Neuronal stem cell (in vitro differentiated cells): Measurements from ENCODE around the gene CLEC11A.

Experiments
- DNase-seq: peaks from one replicate; pipeline ENCODE4 v3.0.0-alpha.2; 2013; ENCODE audit warnings: low spot score
- H2AFZ ChIP-seq: one replicate; pipeline ENCODE4 v1.6.1; 2013; ENCODE audit warnings: mild to moderate bottlenecking, low read length, inconsistent platforms
- H2AK5ac ChIP-seq: 2 replicates; pipeline ENCODE4 v1.6.1; 2013; ENCODE audit warnings: low read depth, mild to moderate bottlenecking, inconsistent platforms, low read length, moderate library complexity, mixed read lengths
- H2BK120ac ChIP-seq: 2 replicates; pipeline ENCODE4 v1.6.1; 2013; ENCODE audit warnings: low read depth, mild to moderate bottlenecking, inconsistent platforms, low read length, moderate library complexity, mixed read lengths
- H2BK12ac ChIP-seq: one replicate; pipeline ENCODE4 v1.6.1; 2013; ENCODE audit warnings: low read length, inconsistent platforms
- H2BK15ac ChIP-seq: 2 replicates; pipeline ENCODE4 v1.6.1; 2013; ENCODE audit warnings: mild to moderate bottlenecking, low read length, inconsistent platforms, mixed read lengths
- H2BK5ac ChIP-seq: one replicate; pipeline ENCODE4 v1.6.1; 2013; ENCODE audit warnings: inconsistent platforms, mild to moderate bottlenecking, low read length, moderate library complexity
- H3K14ac ChIP-seq: one replicate; pipeline ENCODE4 v1.6.1; 2013; ENCODE audit warnings: low read length, inconsistent platforms
- H3K18ac ChIP-seq: 2 replicates; pipeline ENCODE4 v1.6.1; 2013; ENCODE audit warnings: low read length, inconsistent platforms
- H3K23ac ChIP-seq: 2 replicates; pipeline ENCODE4 v1.6.1; 2013; ENCODE audit warnings: low read depth, mild to moderate bottlenecking, mixed read lengths, low read length, inconsistent platforms; ENCODE audit not compliant: poor library complexity
- H3K27ac ChIP-seq: replicated peaks from 3 replicates; pipeline ENCODE4 v1.5.1; 2013; ENCODE audit warnings: low read length, inconsistent platforms
- H3K27me3 ChIP-seq, 3 experiments: 2 replicates each; pipeline ENCODE4 v1.6.1; 2013; ENCODE audit warnings: low read length in 3 of 3, mild to moderate bottlenecking in 2 of 3, inconsistent platforms in 1 of 3, low read depth in 1 of 3, mixed read lengths in 1 of 3, moderate library complexity in 1 of 3; ENCODE audit not compliant: control insufficient read depth in 3 of 3, insufficient read depth in 3 of 3
- H3K36me3 ChIP-seq, 2 donors: replicated peaks in 1 of 2; 2 replicates each; pipeline ENCODE4 v1.6.1; 2013; ENCODE audit warnings: low read length in 2 of 2; ENCODE audit not compliant: control insufficient read depth in 2 of 2, insufficient read depth in 2 of 2
- H3K4ac ChIP-seq: 2 replicates; pipeline ENCODE4 v1.6.1; 2013; ENCODE audit warnings: inconsistent platforms, mild to moderate bottlenecking, low read length, moderate library complexity
- H3K4me1 ChIP-seq, 2 donors: 1 replicate in 1 of 2; 2 replicates in 1 of 2; pipeline ENCODE4 v1.6.1; 2013; ENCODE audit warnings: low read length in 2 of 2, low read depth in 1 of 2; ENCODE audit not compliant: control insufficient read depth in 2 of 2, insufficient read depth in 1 of 2
- H3K4me2 ChIP-seq: one replicate; pipeline ENCODE4 v1.6.1; 2013; ENCODE audit warnings: mild to moderate bottlenecking, low read length, inconsistent platforms; ENCODE audit not compliant: insufficient read depth, poor library complexity, severe bottlenecking
- H3K4me3 ChIP-seq, 2 donors: 2 replicates each; pipeline ENCODE4 v1.5.1; 2013; ENCODE audit warnings: low read length in 2 of 2, mild to moderate bottlenecking in 2 of 2, inconsistent platforms in 1 of 2, moderate library complexity in 1 of 2
- H3K79me1 ChIP-seq: one replicate; pipeline ENCODE4 v1.6.1; 2013; ENCODE audit warnings: low read depth, mild to moderate bottlenecking, inconsistent platforms, low read length, moderate library complexity
- H3K9ac ChIP-seq: one replicate; pipeline ENCODE4 v1.6.1; 2013; ENCODE audit warnings: mild to moderate bottlenecking, low read depth, low read length, inconsistent platforms; ENCODE audit not compliant: poor library complexity
- H3K9me3 ChIP-seq, 2 donors: replicated peaks in 1 of 2; 2 replicates each; pipeline versions ENCODE3 to v1.6.1; 2013; ENCODE audit warnings: low read length in 2 of 2, mild to moderate bottlenecking in 2 of 2, inconsistent platforms in 1 of 2, low read depth in 1 of 2, mixed read lengths in 1 of 2, moderate library complexity in 1 of 2; ENCODE audit not compliant: control insufficient read depth in 2 of 2, insufficient read depth in 1 of 2
- H4K8ac ChIP-seq: one replicate; pipeline ENCODE4 v1.6.1; 2013; ENCODE audit warnings: low read depth, mild to moderate bottlenecking, inconsistent platforms, low read length, moderate library complexity
- H4K91ac ChIP-seq: one replicate; pipeline ENCODE4 v1.6.1; 2013; ENCODE audit warnings: low read length, low read depth, mild to moderate bottlenecking, inconsistent platforms; ENCODE audit not compliant: poor library complexity
- WGBS, 2 donors: extraction: QIAGEN DNeasy Blood & Tissue Kit; methylation state at CpG; one replicate each; pipeline ENCODE4 v1.1.7; 2013; ENCODE audit warnings: missing lambda C conversion rate in 2 of 2, mixed read lengths in 1 of 2; ENCODE audit not compliant: insufficient read length in 2 of 2, insufficient replicate concordance in 1 of 2; ENCODE audit errors: extremely low coverage in 2 of 2; 5-methylcytosine and 5-hydroxymethylcytosine counted together

Gene CLEC11A

GRCh38 chr19:50720921-50721381 is 2.2 kb upstream of the CLEC11A start:
- Histone ChIP-seq H3K14ac (no peak overlapping the region), H2BK12ac (no peak overlapping the region), H3K4me2 (no peak overlapping the region), H3K79me1 (peaks cover 6% of the 10 kb centered on the region), H3K9me3 (no peaks in the 10 kb centered on the region), H3K36me3 (no peaks in the 10 kb centered on the region), H2BK5ac (no peak overlapping the region), H2BK15ac (peak overlapping the region; percentile 59), H3K4me1 (peaks cover 12 to 26% of the 10 kb centered on the region in 2 donors), H2BK120ac (peak overlapping the region; percentile 14), H3K23ac (no peak overlapping the region), H4K91ac (no peak overlapping the region), H3K9ac (no peak overlapping the region), H4K8ac (no peak overlapping the region), H3K27ac (no peak overlapping the region), H2AFZ (no peak overlapping the region), H3K18ac (peak overlapping the region; percentile 36), H2AK5ac (peak overlapping the region; percentile 7), H3K27me3 (peaks cover 0 to 26% (median 25%) of the 10 kb centered on the region in 3 experiments), H3K4ac (no peak overlapping the region), H3K4me3 (no peak overlapping the region)
- no CpG with 5 or more reads among the region's 8 CpGs for WGBS, 2 donors
- DNase-seq, result no peak

- no peak overlapping the region for H3K23ac ChIP-seq
- no peak overlapping the region for H2BK15ac ChIP-seq
- H3K4ac ChIP-seq, result no peak overlapping the region
- no peak overlapping the region for H2AK5ac ChIP-seq
- H2BK120ac ChIP-seq, result peak overlapping the region; percentile 14
- no peak overlapping the region for H3K18ac ChIP-seq
- H2AFZ ChIP-seq, result no peak overlapping the region
- no peak overlapping the region for H4K91ac ChIP-seq
- DNase-seq, result no peak
- H4K8ac ChIP-seq, result no peak overlapping the region
- no peak overlapping the region for H2BK12ac ChIP-seq
- H3K36me3 ChIP-seq, result no peaks in the 10 kb centered on the region
- H3K27me3 ChIP-seq, result peaks cover 0 to 26% (median 25%) of the 10 kb centered on the region in 3 experiments
- no peaks in the 10 kb centered on the region for H3K9me3 ChIP-seq
- H3K27ac ChIP-seq, result no peak overlapping the region
- H2BK5ac ChIP-seq, result no peak overlapping the region
- no peak overlapping the region for H3K4me2 ChIP-seq
- H3K4me1 ChIP-seq, result peaks cover 12 to 28% of the 10 kb centered on the region in 2 donors
- no peak overlapping the region for H3K14ac ChIP-seq
- no CpG with 5 or more reads among the region's 10 CpGs for WGBS, 2 donors
- H3K79me1 ChIP-seq, result peaks cover 6% of the 10 kb centered on the region
- peak overlapping the region; percentile 32 for H3K9ac ChIP-seq
- no peak overlapping the region for H3K4me3 ChIP-seq
These were observed 1.6 kb upstream of the CLEC11A start for GRCh38 chr19:50721441-50722137.

- no peak for DNase-seq
- no peak overlapping the region for H2AK5ac ChIP-seq
- peak overlapping the region; percentile 45 for H3K9ac ChIP-seq
- peak overlapping the region; percentile 69 for H2AFZ ChIP-seq
- H3K27ac ChIP-seq, result no peak overlapping the region
- peak overlapping the region in 1 of 2 donors; percentile 18 for H3K4me3 ChIP-seq
- H3K4ac ChIP-seq, result no peak overlapping the region
- no peak overlapping the region for H2BK12ac ChIP-seq
- H3K4me1 ChIP-seq, result peaks cover 9 to 29% of the 10 kb centered on the region in 2 donors
- WGBS, 2 donors, result no CpG with 5 or more reads among the region's 15 CpGs
- no peaks in the 10 kb centered on the region for H3K36me3 ChIP-seq
- no peak overlapping the region for H2BK5ac ChIP-seq
- H3K14ac ChIP-seq, result no peak overlapping the region
- H3K4me2 ChIP-seq, result no peak overlapping the region
- H3K79me1 ChIP-seq, result peaks cover 7% of the 10 kb centered on the region
- peak overlapping the region; percentile 78 for H2BK15ac ChIP-seq
- H2BK120ac ChIP-seq, result no peak overlapping the region
- H4K91ac ChIP-seq, result no peak overlapping the region
- peak overlapping the region; percentile 57 for H3K18ac ChIP-seq
- H4K8ac ChIP-seq, result no peak overlapping the region
- H3K27me3 ChIP-seq, result peaks cover 0 to 26% (median 25%) of the 10 kb centered on the region in 3 experiments
- H3K23ac ChIP-seq, result no peak overlapping the region
- no peaks in the 10 kb centered on the region for H3K9me3 ChIP-seq
These were observed 757 bp upstream of the CLEC11A start for GRCh38 chr19:50722201-50723013.
